Osteoblast (primary cell): ENCODE results near the gene LRRC8D. TPM values are rescaled to one million over a fixed set of nuclear protein-coding genes. Genes with fewer than 3 reads are reported as not detected.

ENCODE experiments used
- DNase-seq: peaks from one replicate; pipeline ENCODE4 v3.0.0; 2011; ENCODE audit warnings: low spot score, mixed read lengths; ENCODE audit not compliant: insufficient read length; ENCODE audit errors: missing footprints
- H2AFZ ChIP-seq: 2 replicates; pipeline ENCODE4 v1.6.0; 2011; ENCODE audit warnings: mild to moderate bottlenecking, low read length
- H3K27ac ChIP-seq: 2 replicates; pipeline ENCODE4 v1.5.1; 2011; ENCODE audit warnings: mild to moderate bottlenecking, low read depth, low read length, moderate library complexity
- H3K27me3 ChIP-seq: 2 replicates; pipeline ENCODE4 v1.6.0; 2012; ENCODE audit warnings: mild to moderate bottlenecking, control low read depth, inconsistent platforms, low read length, moderate library complexity; ENCODE audit not compliant: insufficient read depth
- H3K36me3 ChIP-seq: 2 replicates; pipeline ENCODE4 v1.5.1; 2011; ENCODE audit warnings: mild to moderate bottlenecking, low read length, control low read depth, moderate library complexity; ENCODE audit not compliant: insufficient read depth
- H3K4me1 ChIP-seq: 2 replicates; pipeline ENCODE4 v1.5.1; 2011; ENCODE audit warnings: mild to moderate bottlenecking, low read length, control low read depth, moderate library complexity; ENCODE audit not compliant: insufficient read depth
- H3K4me2 ChIP-seq: 2 replicates; pipeline ENCODE4 v1.6.0; 2011; ENCODE audit warnings: mild to moderate bottlenecking, low read length; ENCODE audit not compliant: insufficient read depth
- H3K4me3 ChIP-seq: fragments of 200-600 bp; sonication (generic); 3 replicates; pipeline ENCODE4 v1.5.1; 2012; ENCODE audit warnings: mild to moderate bottlenecking, low read length, inconsistent platforms; ENCODE audit not compliant: insufficient read depth
- H3K79me2 ChIP-seq: 2 replicates; pipeline ENCODE4 v1.6.0; 2012; ENCODE audit warnings: mild to moderate bottlenecking, low read length, control low read depth, inconsistent platforms; ENCODE audit not compliant: insufficient read depth
- H3K9me3 ChIP-seq: 2 replicates; pipeline ENCODE4 v1.5.1; 2011; ENCODE audit warnings: low read depth, low read length, control low read depth
- H4K20me1 ChIP-seq: 2 replicates; pipeline ENCODE4 v1.6.0; 2012; ENCODE audit warnings: mild to moderate bottlenecking, low read length, control low read depth; ENCODE audit not compliant: insufficient read depth
- CTCF ChIP-seq: IDR thresholded peaks from 2 replicates; pipeline ENCODE4 v1.5.1; 2011; ENCODE audit warnings: mild to moderate bottlenecking, low read depth, low read length, moderate library complexity; ENCODE audit errors: extremely low read depth
- total RNA-seq: library from RNA; depleted of rRNA; stranded (reverse); fragments of >200 nt; gene quantifications from 2 replicates; pipeline ENCODE4 v1.2.3, GENCODE V29; 2012

LRRC8D gene
- total RNA-seq, 1 donor = 30.4 TPM

GRCh38 chr1:89894210-89895201 lies 73.7 kb downstream of the LRRC8D start:
- H3K4me2 ChIP-seq = peak overlapping the region; percentile 52
- peak; percentile 73 for DNase-seq
- H2AFZ ChIP-seq = peak overlapping the region; percentile 23
- H3K9me3 ChIP-seq = no peaks in the 10 kb centered on the region
- H3K4me1 ChIP-seq = peaks cover 32% of the 10 kb centered on the region
- no peaks in the 10 kb centered on the region for H3K27me3 ChIP-seq
- peak overlapping the region; percentile 78 for H3K27ac ChIP-seq
- no peaks in the 10 kb centered on the region for H4K20me1 ChIP-seq
- H3K4me3 ChIP-seq = peak overlapping the region; percentile 7
- H3K36me3 ChIP-seq = no peaks in the 10 kb centered on the region
- H3K79me2 ChIP-seq = peaks cover 11% of the 10 kb centered on the region
- no peak for TF ChIP-seq CTCF

GRCh38 chr1:89896105-89896942 lies 75.5 kb downstream of the LRRC8D start:
- Histone ChIP-seq H3K4me1 (peaks cover 32% of the 10 kb centered on the region), H3K9me3 (no peaks in the 10 kb centered on the region), H3K79me2 (peaks cover 11% of the 10 kb centered on the region), H4K20me1 (no peaks in the 10 kb centered on the region), H2AFZ (no peak overlapping the region), H3K36me3 (no peaks in the 10 kb centered on the region), H3K4me2 (no peak overlapping the region), H3K4me3 (no peak overlapping the region), H3K27me3 (no peaks in the 10 kb centered on the region), H3K27ac (no peak overlapping the region)
- no peak for TF ChIP-seq CTCF
- DNase-seq = no peak

- no peak overlapping the region for H3K27ac ChIP-seq
- H3K27me3 ChIP-seq = no peaks in the 10 kb centered on the region
- H3K9me3 ChIP-seq = no peaks in the 10 kb centered on the region
Observed at GRCh38 chr1:89897347-89898133, 76.7 kb downstream of the LRRC8D start.

More at GRCh38 chr1:89897347-89898133, 76.7 kb downstream of the LRRC8D start:
- no peak for TF ChIP-seq CTCF
- H3K36me3 ChIP-seq = no peaks in the 10 kb centered on the region
- peaks cover 32% of the 10 kb centered on the region for H3K4me1 ChIP-seq
- H3K4me3 ChIP-seq = no peak overlapping the region
- H4K20me1 ChIP-seq = no peaks in the 10 kb centered on the region
- DNase-seq = no peak
- H3K79me2 ChIP-seq = peaks cover 3% of the 10 kb centered on the region
- no peak overlapping the region for H3K4me2 ChIP-seq
- no peak overlapping the region for H2AFZ ChIP-seq
